ENCODE data around the gene NEUROD2.
"Not testable (repeated sequence)": the region's sequence is repeated elsewhere in the genome, so short reads cannot be mapped to it uniquely, and the experiment has no call there.

Gene NEUROD2

DNA sequence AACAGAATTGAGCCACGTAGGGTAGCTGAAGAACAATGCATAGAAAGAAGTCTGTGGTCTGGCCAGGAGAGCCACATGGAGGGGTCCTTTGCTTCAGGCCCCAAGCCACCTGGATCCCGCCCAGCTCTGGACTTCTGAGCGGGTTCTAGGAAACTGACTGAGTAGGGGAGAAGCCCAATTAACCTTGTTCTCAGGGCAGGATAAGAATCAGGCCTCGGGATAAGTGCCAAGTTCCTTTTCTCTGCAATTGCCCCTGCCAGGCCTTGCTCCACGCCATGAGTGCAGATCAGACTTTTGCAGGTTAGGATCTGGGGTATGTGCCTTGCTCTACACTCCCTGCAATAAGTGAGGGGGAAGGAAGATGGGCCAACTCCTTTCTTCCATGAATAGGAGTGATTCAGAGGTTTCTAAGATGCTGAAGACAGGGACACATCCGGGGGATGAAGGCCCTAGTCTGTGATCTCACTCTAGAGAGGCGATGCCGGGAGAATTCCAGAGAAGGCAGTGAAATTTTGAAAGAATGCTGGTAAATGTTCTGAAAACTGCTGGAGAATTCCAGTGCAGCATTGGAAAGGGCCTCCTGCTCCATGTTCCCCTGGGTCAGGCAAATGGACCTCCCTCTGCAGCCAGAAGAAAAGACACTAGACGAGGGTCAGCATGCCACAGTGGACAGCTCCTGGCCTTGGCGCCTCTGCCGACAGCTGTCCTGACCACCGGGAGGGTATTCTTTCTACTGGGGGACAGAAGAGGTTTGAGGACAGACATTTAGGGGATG, 5.8 kb downstream of the NEUROD2 start:
- no peak for DNase-seq

DNA sequence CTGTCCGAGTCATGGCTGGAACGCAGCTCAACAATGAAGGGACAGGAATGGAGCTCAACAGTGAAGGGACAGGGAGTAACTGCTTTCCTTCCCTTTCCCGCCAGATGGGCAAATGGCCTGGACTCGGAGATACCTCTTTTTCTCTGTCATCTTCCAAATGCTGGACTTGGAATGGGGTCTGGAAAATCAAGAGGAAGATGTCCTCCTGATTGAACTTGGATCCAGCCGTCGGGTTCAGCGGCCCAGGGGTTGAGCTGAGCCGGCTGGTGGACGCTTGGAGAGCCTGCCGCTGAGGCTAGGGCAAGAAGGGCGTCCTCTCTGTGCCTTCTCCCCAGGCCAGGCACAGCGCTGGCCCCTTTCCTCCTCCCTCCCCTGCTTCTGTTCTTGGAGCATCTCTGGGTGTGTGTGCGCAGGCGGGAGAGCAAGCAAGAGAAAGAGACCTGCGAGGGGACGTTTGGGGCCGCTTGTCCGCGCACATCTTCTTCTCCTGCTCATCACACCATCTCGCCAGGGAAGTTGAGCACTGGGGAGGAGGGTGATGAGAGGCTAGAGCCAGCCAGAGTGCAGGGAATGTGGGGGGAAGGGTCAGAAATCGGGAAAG, 6.6 kb downstream of the NEUROD2 start:
- no peak for DNase-seq

DNA sequence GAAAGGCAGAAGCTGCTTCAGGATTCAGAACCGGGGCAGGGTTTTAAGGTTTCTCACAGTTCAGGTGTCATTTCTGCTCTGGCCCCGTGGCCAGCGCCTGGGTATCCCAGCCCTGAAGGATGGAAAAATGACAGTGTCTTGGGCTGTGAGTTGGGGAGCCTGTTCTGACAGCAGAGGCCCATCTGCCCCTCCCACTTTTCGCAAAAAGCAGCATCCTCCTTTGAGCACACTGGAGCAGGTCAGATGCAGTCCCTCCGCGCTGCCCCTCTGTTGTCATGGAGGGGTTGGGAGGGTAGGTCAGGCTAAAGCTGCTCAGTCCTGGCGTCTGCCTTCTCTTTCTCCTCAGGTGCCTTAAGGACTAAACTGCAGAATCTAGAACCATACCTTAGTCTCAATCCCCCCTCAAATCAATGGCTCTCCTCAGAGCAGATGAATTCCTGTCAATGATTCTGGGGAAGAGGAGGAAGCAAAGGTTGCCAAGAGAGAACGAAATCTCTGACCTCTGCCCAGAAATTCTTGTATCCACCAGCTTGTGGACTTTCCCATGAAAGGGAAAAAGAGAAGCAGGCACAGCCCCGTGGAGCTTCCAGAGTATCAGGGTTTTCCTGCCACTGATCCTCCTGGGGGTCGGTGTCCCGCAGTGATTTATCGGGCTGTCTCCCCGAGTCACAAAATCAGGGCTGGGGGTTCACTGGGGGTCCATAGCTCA, 7.3 kb downstream of the NEUROD2 start:
- no peak for DNase-seq

DNA sequence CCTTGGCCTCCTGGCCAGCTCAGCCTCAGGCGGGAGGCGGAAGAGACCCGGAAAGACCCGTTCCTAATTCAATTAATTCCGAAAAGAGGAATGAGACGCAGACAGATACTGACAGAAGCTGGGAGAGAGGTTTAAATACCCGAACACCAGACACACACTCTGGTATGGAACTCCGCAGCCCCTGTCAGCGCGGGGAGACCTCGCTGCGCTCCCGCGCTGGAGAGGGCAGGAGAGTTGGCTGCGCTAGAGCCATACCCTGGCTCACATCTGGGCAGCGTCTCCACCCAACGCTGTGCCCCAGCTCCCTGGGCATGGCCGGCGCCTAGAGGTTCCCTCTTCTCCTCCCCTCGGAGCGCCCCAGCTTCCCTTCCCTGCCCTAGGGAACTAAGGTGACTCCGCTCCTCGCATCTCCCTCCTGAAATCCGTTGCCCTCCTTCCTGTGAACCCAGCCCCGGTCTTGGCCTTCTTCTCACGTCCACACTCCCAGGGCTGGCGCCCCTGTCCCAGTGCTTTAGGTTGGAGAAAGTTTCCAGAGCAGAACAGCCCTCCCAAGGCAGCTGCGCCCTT, 8.0 kb downstream of the NEUROD2 start:
- no peak for DNase-seq

DNA sequence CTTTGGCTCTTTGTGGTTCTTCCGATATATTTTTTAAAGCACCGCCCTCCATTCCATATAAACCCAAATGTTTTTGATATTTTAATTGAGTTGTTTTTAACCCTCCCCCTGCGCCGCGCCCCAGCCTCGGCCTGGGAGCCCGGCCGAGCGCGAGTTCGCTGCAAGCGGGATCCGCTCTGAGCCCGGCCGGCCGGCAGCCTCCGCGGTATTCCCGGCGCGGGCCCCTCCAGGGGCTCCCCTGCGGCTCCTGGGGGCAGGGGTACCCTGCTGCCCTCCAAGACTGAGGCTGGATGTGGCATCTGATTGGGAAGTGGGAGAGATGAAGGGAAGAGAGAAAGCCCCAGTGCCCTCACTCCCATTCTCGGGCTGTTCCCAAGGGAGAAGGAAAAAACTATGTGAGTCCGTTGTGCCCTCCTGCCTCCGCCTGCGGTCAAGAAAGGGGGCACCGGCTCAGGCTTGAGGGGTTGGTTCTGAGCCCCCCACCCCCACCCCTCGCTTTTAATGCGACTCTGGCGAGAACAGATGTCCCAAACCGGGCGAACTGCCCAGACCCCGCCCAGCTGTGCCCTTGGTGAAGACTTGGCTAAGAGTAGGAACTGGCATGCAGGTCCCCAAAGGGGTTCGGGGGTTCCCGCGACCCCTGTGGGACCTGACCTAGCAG, 8.6 kb downstream of the NEUROD2 start:
- DNase-seq: no peak

DNA sequence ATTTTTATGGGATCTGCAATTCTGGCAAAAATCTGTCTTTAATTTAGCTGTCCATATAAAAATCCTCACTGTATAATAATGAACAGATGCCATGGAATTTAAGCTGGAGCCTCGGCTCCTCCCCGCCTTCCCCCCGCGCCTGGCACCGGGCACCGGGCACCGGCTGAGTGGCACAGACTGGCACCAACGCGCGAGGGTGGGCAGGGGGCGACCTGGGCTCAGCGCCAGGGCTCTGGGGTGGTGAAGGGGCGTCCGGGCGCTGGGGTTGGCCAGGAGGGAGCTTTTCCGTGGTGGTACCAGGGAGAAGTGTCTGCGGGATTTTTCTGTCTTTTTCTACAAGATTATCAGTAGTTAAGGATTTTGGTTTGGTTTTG, 9.1 kb downstream of the NEUROD2 start:
- DNase-seq: no peak

DNA sequence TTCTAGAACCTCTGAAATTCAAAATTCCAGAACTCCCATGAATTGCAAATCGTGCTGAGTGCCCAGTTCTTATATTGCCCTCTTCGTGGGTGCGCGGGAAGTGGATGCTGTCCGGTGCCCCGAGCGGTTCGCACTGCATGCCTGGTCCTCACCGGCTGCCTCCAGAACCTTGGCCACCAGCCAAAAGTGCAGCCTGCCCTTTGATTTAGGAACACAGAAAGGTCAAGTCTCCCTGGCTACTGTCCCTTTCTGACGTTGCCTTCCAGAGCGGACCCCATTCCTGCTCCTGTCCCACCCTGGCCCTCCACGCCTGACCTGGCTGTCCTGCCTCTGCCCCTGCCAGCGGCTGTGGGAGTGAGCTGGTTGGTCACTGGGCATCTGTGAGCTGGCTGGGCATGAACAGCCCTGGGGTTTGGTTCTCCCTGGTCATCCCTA, 9.7 kb downstream of the NEUROD2 start:
- DNase-seq: no peak

DNA sequence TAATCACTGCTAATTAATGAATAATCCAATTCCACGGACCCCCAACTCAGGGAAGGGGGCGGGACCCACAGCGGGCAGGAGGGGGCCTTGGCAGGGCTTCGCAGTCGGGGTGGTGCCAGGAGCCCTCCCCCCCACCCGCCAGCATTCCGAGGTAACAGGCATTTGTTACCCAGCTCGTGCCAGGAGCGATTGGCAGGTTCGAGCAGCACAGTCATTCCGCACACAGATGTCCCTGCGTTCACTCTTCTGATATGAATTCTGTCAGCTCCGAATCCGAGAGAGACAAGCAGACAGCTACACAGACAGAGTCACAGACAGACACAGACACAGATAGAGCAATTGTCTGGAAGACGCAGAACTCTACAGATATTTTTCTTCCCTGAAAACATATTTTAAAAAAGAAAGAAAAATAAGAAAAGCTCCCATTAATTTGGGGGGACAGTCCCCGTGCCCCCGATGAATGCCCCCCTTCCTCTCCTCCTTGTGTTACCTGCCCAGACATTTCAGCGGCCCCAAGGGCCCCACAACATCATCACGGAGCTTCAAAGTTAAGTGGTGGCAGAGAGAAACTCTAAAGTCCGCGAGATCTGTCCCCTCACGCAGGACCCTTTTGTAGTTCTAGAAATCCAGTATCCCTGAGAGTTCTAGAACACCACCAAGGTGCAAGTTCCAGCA, 10.2 kb downstream of the NEUROD2 start:
- no peak for DNase-seq

DNA sequence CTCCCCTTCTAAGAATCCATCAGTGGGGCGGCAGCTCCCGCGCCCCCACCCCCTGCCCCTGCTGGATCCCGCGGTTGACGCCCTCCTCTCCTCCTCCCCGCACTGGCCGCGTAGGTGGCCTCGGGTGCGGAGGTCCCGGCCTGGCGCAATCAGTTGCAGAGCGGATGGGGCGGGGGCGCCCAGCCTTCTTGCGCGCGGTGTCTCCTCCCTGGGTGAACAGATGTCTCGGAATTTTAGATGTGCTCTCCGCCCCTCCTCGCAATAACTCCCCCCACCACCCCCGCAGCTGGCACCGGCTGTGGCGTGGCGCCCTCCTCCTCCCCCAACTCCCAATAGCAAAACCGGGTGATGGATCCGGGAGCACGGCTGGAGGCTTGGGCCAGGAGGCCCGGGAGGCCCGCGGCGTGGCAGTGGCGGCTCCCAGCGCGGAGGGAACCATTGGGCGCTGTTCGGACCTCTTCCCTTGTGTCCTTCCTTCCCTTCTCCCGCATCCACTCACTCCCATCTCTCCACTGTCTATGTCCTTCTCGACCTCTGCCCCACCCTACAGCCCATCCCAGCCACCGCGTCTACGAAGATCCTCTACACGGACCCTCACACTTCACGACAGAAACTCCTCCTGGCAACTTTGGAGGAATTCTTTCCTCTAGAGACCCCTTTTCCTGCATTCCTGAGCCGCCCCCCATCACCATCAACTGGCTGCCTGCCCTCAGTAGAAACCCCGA, 11.0 kb downstream of the NEUROD2 start:
- DNase-seq: no peak

DNA sequence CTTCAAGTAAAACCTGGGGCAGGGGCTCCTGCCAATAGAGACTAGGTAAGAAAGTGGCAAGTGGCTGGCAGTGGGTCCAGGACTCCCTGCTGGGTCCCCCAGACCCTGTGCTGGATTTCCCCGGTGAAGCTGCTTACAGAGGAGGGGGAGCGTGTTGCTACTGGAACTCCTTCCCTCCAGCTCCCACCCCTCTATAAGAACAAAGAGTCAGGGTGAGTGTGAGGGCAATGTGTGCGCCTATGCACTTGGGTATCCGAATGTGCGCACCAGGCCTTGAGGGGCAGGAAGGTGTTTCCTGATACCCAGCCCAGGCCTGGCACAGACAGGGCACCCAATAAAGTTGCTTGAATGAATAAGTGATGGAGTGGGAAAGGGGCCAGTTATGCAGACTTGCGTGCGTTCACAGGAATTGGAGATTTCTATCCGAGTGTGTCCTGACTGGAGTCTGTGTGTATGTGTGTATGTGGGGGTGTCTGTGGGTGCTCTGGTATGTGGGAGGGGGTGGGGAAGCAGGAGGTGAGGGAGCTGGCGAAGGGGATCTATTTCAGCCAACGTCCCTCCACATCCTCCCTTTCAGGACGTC, 11.7 kb downstream of the NEUROD2 start:
- DNase-seq: no peak

DNA sequence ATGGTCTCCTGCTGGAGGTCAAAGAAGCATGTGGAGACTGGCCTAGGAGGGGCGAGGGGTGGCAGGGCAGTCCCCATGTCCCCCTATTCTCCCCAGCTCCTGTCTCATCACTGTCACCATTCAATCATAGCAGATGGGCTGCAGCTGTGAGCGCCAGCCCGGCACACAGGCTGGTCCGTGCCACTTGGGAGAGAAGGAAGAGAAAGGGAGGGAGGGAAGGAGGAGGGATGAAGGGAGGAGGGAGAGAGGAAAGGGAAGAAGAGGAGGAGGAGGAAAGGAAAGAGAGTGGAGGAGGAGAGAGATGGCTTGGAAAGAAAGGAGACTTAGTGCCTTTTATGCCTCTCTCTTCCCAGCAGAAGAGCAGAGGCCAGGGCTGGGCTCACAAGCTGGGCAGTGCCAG, 12.4 kb downstream of the NEUROD2 start:
- no peak for DNase-seq

DNA sequence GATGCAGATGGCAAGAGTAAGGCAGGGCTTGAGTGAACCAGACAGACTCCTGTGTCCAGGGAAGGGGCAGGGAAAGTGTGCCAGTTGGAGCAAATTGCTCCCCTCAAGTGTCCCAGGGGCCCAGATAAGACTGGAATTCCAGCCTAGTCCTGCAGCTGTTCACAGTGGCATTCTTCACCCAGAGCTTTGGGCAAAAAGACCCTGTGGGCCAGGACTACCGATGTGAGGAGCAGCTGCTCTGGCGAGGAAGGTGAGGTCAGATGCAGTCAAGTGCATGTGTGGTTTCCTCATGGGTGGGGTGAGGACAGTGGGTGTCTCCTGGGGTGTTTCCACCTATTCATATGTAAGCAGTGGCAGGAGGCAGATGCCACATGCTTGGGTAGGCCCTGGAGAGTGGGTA, 14.3 kb downstream of the NEUROD2 start:
- no peak for DNase-seq

DNA sequence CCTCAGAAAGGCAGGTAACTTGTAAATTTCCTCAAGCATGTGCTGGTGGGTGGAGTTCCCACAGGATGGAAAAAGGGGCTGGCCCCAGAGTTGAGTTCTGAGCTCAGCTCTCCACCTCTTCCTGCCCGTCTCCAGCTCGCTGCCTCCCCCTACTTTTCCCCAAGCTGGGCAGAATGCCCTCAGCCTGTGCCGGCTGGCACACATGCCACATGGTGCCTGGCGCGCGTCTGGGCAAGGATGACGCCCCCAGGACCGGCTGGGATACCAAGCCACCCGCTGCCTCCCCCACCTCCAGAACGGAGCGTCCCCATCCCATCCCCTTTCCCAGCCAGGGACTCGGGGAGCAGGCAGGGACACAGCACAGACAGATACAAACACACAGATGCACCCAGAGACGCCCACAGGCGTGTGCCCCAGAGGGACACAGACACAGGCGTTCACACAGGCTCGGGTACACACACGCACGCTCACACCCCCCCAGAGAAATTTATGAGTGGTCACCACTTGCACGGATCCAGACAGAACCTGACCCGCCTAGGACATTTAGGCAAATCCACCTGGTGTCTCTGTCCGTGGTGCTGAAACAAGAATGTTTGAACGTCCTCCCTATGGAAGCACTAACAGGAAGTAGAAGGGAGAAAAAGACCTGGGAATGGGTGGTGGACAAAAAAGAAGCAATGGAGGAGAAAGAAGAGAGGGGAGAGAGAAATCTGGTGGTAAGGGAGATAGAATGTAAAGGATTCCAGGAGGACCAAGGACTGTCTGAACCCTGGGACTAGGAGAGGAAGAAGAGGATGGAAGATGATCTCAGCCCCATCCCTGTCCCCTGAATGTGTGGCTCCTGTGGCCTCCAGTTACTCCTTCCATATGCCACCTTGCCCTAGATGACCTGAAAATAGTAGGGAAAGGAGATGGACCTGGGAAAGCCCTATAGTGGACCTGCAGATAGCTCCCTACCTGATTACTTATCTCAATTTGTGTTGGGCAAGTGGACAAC, 15.5 kb downstream of the NEUROD2 start:
- no peak for DNase-seq

DNA sequence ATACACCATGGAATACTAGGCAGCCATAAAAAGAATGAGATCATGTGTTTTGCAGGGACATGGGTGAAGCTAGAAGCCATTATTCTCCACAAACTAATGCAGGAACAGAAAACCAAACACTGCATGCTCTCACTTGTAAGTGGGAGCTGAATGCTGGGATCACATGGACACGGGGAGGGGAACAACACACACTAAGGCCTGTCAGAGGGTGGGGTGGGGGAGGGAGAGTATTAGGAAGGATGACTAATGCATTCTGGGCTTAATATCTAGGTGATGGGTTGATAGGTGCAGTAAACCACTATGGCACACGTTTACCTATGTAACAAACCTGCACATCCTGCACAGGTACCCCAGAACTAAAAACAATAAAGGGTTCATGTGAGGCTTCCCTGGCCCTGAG, 17.5 kb downstream of the NEUROD2 start:
- not testable (repeated sequence) for DNase-seq

DNA sequence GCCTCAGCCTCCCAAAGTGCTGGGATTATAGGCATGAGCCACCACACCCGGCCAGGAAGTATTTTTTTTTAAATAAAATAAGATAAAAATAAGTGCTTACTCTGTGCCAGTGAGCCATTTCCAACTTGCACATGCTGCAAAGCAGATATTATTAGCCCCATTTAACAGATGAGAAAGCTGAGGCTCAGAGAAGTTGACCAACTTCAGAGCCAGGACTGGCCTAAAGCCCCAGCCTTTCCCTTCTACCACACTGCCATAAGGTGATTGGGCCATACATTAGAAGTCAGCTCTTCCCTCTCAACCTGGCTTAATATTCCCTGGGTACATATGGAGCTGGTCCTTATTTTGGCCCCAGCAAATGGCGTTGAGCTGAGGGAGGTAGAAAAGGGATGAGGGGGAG, 25.1 kb downstream of the NEUROD2 start:
- DNase-seq: no peak

DNA sequence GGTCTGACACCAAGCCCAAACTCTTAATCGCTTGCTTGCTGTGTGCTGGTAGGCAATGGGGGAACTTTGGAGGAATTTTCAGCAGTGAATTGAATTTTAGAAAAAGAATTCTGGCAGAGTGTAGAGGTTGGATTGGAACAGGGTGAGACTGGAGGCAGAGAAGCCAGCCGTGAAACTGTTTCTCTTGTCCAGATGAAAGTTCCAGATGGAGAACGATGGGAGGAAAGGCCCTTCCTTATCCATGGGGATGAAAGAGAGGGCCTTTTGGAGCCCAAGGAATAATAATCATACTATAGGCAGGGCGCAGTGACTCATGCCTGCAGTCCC, 26.0 kb downstream of the NEUROD2 start:
- DNase-seq: no peak

DNA sequence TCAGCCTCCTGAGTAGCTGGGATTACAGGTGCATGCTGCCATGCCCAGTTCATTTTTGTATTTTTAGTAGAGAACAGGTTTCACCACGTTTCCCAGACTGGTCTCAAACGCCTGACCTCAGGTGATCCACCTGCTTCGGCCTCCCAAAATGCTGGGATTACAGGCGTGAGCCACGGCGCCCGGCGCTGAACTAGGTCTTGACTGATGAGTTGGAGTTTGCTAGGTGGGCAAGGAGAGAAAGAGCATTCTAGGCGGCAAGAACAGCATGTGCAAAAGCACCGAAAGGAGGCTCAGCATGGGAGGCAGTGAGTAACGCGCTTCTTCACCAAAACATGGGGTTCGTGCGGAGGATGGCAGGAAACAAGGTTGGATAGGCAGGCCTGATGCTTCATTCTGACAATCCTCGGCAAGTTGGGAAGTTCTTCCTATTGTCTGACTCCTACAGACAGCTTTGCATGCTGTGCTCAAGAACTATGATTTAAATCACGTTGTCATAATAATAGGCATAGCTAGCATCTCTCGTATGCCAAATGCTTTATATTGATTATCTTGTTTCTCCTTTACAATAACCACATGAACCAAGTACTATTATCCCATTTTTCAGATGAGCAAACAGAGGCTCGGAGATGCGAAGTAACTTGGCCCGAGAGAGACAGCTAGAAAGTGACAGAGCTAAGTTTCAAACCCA, 26.5 kb downstream of the NEUROD2 start:
- DNase-seq: no peak

DNA sequence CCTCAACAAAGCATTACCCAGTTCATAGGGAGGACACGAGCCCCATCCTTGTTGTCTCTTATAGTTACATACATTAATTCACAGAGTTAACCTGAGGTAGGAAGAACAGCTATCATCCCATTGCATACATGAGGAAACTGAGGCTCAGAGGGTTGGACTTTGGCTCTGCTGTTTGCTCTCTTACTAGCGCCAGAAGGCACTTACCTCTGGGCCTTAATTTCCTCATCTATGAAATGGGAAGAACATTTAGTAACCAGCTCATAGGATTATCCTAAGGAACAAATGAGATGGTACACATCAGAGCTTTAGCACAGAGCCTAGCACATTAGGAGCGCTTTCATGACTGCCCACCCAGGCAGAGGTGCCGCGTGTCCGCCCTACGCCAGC, 27.6 kb downstream of the NEUROD2 start:
- DNase-seq: no peak

DNA sequence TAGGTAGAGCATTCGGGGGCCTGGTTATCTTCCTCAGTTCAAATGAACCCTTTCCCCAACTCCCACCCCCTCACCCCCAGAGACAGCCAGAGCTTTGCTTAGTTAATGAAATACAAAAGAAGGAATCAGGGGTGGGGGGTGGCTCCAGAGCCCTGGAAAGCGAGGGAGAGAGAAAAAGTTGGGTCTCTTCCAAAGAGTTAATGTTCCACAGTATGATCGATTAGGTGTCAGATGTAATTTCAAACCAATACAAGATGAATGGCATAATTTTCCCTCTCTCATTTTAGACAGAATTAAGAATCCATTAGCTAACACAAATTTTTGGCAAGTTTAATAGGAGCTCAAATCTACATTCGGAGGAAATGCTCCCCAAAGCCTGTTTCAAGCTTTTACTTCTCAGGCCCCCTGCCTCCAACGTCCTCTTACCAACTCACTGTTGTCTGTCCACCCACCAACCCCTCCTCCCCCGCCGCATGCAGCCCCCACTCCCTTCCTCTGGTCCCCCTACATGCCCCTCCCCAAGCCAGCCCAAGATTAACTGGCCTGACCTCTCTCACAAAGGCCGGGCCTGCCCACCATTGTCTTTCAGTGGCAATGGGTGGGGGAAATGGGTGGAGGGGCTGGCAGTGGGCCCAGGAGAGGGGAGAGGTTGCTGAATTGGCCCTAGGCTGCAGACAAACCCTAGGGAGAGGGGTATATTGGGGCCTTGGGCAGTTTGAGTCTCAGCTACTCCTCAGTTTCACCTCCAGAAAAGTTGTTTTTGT, 28.2 kb downstream of the NEUROD2 start:
- DNase-seq: no peak

All from NCI-H748 treated with DMSO at 0.1 percent for 48 hours (cell line).